MM.1S (cell line): ENCODE results near the gene RSPO3.

Experiments used
- EZH2 ChIP-seq: fragments of 300-600 bp; sonication (generic); optimal IDR thresholded peaks from 2 replicates; pipeline ENCODE3; 2017; ENCODE audit warnings: low read depth, mild to moderate bottlenecking, antibody characterized with exemption, low read length, mixed read lengths
- TF ChIP-seq, protein P1 (sequence below): fragments of 300-600 bp; sonication (generic); IDR thresholded peaks from 2 replicates; pipeline ENCODE4 v1.5.1; 2016; ENCODE audit warnings: antibody characterized with exemption, low read length, mixed read lengths

GRCh38 chr6:127111526-127111925 lies 6.9 kb upstream of the RSPO3 start:
- TF ChIP-seq, protein P1, sequence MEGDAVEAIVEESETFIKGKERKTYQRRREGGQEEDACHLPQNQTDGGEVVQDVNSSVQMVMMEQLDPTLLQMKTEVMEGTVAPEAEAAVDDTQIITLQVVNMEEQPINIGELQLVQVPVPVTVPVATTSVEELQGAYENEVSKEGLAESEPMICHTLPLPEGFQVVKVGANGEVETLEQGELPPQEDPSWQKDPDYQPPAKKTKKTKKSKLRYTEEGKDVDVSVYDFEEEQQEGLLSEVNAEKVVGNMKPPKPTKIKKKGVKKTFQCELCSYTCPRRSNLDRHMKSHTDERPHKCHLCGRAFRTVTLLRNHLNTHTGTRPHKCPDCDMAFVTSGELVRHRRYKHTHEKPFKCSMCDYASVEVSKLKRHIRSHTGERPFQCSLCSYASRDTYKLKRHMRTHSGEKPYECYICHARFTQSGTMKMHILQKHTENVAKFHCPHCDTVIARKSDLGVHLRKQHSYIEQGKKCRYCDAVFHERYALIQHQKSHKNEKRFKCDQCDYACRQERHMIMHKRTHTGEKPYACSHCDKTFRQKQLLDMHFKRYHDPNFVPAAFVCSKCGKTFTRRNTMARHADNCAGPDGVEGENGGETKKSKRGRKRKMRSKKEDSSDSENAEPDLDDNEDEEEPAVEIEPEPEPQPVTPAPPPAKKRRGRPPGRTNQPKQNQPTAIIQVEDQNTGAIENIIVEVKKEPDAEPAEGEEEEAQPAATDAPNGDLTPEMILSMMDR, result no peak
- no peak for TF ChIP-seq EZH2
